ENCODE results near the gene ANHX.

ANHX gene

GRCh38 chr12:133202493-133203343, 33.0 kb downstream of the ANHX start:
- Histone ChIP-seq H3K4me3 (ENCODE audit: low read depth, low read length, poor library complexity, severe bottlenecking) (no peak overlapping the region), H4K20me1 (ENCODE audit: insufficient read depth, low read length) (no peaks in the 10 kb centered on the region), H3K9me2 (ENCODE audit: low read depth, low read length) (no peaks in the 10 kb centered on the region), H3K4me1 (ENCODE audit: insufficient read depth, low read length, severe bottlenecking) (no peaks in the 10 kb centered on the region), H3K4me2 (ENCODE audit: low read length) (no peak overlapping the region), H3K9me3 (ENCODE audit: low read length) (peaks cover 63% of the 10 kb centered on the region), H3K27me3 (ENCODE audit: insufficient read depth, low read length) (no peaks in the 10 kb centered on the region), H3K79me2 (ENCODE audit: insufficient read depth, low read length) (no peaks in the 10 kb centered on the region), H3K9ac (ENCODE audit: low read length) (no peak overlapping the region), H3K36me3 (ENCODE audit: insufficient read depth, low read length) (peaks cover 46% of the 10 kb centered on the region), H2AFZ (ENCODE audit: low read length) (no peak overlapping the region), H3K27ac (ENCODE audit: low read depth, low read length, poor library complexity, severe bottlenecking) (no peak overlapping the region), H3F3A (ENCODE audit: insufficient read depth, low read length) (peaks cover 17% of the 10 kb centered on the region)
- no peak for TF ChIP-seq EZH2 (IDR thresholded peaks at IDR 0.05; ENCODE audit: borderline replicate concordance, low read length)
- TF ChIP-seq CTCF (IDR thresholded peaks at IDR 0.05; ENCODE audit: low read length): no peak

- Histone ChIP-seq H3F3A (ENCODE audit: insufficient read depth, low read length) (peaks cover 17% of the 10 kb centered on the region), H3K4me3 (ENCODE audit: low read depth, low read length, poor library complexity, severe bottlenecking) (no peak overlapping the region), H3K27ac (ENCODE audit: low read depth, low read length, poor library complexity, severe bottlenecking) (no peak overlapping the region), H3K9me3 (ENCODE audit: low read length) (peaks cover 57% of the 10 kb centered on the region), H3K4me1 (ENCODE audit: insufficient read depth, low read length, severe bottlenecking) (no peaks in the 10 kb centered on the region), H3K4me2 (ENCODE audit: low read length) (no peak overlapping the region), H3K79me2 (ENCODE audit: insufficient read depth, low read length) (no peaks in the 10 kb centered on the region), H3K9me2 (ENCODE audit: low read depth, low read length) (no peaks in the 10 kb centered on the region), H4K20me1 (ENCODE audit: insufficient read depth, low read length) (no peaks in the 10 kb centered on the region), H3K27me3 (ENCODE audit: insufficient read depth, low read length) (no peaks in the 10 kb centered on the region), H2AFZ (ENCODE audit: low read length) (no peak overlapping the region), H3K9ac (ENCODE audit: low read length) (no peak overlapping the region), H3K36me3 (ENCODE audit: insufficient read depth, low read length) (peaks cover 46% of the 10 kb centered on the region)
- TF ChIP-seq CTCF (IDR thresholded peaks at IDR 0.05; ENCODE audit: low read length) (no peak), EZH2 (IDR thresholded peaks at IDR 0.05; ENCODE audit: borderline replicate concordance, low read length) (no peak)
These were observed 33.8 kb downstream of the ANHX start for GRCh38 chr12:133201888-133202287.

GRCh38 chr12:133192847-133193246, 42.8 kb downstream of the ANHX start:
- no peaks in the 10 kb centered on the region for H3F3A ChIP-seq (ENCODE audit: insufficient read depth, low read length)
- H3K4me1 ChIP-seq (ENCODE audit: insufficient read depth, low read length, severe bottlenecking): no peaks in the 10 kb centered on the region
- no peak overlapping the region for H3K4me2 ChIP-seq (ENCODE audit: low read length)
- H3K36me3 ChIP-seq (ENCODE audit: insufficient read depth, low read length): peaks cover 86% of the 10 kb centered on the region
- no peaks in the 10 kb centered on the region for H3K27me3 ChIP-seq (ENCODE audit: insufficient read depth, low read length)
- no peak overlapping the region for H3K27ac ChIP-seq (ENCODE audit: low read depth, low read length, poor library complexity, severe bottlenecking)
- no peak overlapping the region for H2AFZ ChIP-seq (ENCODE audit: low read length)
- H3K9me2 ChIP-seq (ENCODE audit: low read depth, low read length): no peaks in the 10 kb centered on the region
- no peaks in the 10 kb centered on the region for H4K20me1 ChIP-seq (ENCODE audit: insufficient read depth, low read length)
- H3K9ac ChIP-seq (ENCODE audit: low read length): no peak overlapping the region
- no peak overlapping the region for H3K4me3 ChIP-seq (ENCODE audit: low read depth, low read length, poor library complexity, severe bottlenecking)
- TF ChIP-seq EZH2 (IDR thresholded peaks at IDR 0.05; ENCODE audit: borderline replicate concordance, low read length) (no peak), CTCF (IDR thresholded peaks at IDR 0.05; ENCODE audit: low read length) (no peak)
- no peaks in the 10 kb centered on the region for H3K79me2 ChIP-seq (ENCODE audit: insufficient read depth, low read length)
- peaks cover 45% of the 10 kb centered on the region for H3K9me3 ChIP-seq (ENCODE audit: low read length)

Measured in OCI-LY1 (cell line).